DMS 273 treated with DMSO at 0.1 percent for 48 hours (cell line): ENCODE results near the gene CDC20B.

Experiments
- DNase-seq: peaks from one replicate; lab custom pipeline; 2025; lab: John Stamatoyannopoulos, UW

CDC20B gene

DNA sequence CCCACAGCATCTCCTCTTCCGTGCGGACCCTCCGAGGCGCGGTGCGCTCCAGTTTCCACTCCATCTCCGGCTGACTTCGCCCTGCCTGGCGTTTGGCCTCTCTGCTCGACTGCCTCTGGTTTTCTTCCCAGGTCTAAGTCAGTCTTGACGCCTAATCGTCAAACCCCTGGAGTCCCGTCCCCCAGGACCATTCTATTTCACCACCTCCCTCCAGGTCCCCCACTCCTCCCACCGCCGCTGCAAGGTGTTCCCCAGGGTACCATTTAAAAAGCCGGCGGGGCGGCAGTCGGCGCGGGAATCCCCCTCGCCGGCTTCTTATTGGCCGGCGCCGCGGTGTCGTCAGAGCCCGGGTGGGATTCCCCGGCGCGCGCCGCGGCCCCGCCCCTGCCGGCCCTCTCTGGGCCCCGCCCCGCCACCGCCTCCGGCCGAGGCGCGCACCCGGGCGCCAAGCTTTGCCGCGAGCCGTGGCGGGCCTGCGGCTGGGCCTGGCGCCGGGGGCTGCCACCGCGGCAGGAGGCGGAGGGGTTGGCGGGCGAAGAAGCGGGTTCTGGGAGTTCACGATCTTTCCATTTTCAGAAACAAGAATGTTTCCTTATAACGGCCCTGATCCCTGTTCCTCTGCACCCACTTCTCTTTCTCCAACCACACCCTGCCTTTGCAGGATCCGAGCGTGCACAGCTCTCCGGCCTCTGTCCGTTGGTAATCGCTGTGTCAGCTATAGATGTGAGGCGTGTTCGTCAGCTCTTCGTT, at the start of gene CDC20B:
TSS of gene CDC20B (minus strand) at position 241 of the 750 bp plus-strand sequence. CDS start at position 64, 177 bp downstream.
- DNase-seq = peak; percentile 64

- DNase-seq = no peak
Measured at GRCh38 chr5:55222092-55222984, 49.4 kb upstream of the CDC20B start.

GRCh38 chr5:55220433-55221185, 47.6 kb upstream of the CDC20B start:
- DNase-seq = no peak

GRCh38 chr5:55219770-55220169, 46.8 kb upstream of the CDC20B start:
- DNase-seq = no peak

GRCh38 chr5:55218967-55219366, 46.0 kb upstream of the CDC20B start:
- no peak for DNase-seq

DNA sequence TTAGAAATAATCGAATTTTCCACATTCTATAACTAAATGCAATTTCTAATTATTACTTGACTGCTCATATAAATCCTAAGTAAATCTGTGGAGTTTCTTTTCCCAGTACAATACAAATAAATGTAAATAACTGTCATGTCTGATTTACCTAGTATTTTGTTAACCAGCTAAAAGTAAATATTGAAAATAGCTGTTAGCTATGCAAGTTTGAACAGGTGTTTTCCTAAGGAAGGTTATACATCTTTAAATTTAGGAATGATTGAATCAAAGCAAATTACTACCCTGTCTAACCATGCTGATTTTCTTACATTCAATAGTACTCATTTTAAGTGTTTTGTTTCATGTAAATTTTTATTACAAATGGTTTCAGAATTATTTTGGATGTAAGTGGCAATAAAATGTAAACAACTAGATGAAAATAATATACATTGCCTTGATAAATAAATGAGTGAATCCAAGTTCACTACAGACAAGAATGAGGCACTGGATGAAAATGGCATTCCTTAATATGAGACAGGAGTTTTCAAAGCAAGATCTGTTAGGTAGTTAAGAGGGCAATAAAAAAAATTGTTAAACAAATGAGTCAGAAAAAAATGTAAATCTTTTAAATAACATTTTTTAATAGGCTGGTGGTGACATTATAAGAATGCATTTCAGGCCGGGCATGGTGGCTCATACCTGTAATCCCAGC, 38.4 kb upstream of the CDC20B start:
- no peak for DNase-seq

- DNase-seq = no peak
Measured at GRCh38 chr5:55205001-55205400, 32.0 kb upstream of the CDC20B start.

GRCh38 chr5:55191165-55191564, 18.2 kb upstream of the CDC20B start:
- no peak for DNase-seq

- no peak for DNase-seq
Measured at GRCh38 chr5:55188656-55189540, 15.9 kb upstream of the CDC20B start.

DNA sequence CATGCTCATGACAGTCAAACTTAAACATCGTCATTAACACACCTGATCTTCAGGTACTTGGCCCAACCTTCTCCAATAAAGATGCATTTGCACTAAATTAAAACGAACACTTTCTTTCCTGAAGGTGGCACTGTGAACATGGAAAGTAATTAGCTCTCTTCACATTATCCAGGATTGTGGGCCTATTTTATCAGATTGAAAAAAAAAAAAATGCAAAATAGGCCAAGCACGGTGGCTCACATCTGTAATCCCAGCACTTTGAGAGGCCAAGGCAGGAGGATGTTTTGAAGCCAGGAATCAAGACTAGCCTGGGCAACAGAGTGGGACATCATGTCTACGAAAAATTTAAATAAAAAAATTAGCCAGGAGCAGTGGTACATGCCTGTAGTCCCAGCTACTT, 14.4 kb upstream of the CDC20B start:
- DNase-seq = peak; percentile 20

DNA sequence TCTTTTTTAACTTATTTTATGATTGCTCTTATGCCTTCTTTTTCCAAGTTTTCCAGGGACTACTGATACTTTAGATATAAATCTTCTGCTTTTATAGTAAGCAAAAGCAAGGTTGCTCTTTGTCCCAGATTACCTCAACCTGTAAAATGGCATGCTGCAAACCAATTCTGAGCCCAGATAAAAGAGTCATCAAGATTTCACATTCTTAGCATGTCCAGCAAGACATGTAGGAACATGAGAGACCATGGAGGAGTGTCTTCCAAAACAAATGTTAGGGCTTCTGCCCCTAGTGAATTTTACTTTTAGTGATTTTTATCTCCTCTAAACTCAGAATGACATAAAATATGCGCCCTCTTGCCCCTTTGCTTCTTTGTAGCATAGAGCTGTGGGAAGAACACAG, 7.0 kb upstream of the CDC20B start:
- no peak for DNase-seq

GRCh38 chr5:55177078-55177477, 4.1 kb upstream of the CDC20B start:
- DNase-seq = no peak

DNA sequence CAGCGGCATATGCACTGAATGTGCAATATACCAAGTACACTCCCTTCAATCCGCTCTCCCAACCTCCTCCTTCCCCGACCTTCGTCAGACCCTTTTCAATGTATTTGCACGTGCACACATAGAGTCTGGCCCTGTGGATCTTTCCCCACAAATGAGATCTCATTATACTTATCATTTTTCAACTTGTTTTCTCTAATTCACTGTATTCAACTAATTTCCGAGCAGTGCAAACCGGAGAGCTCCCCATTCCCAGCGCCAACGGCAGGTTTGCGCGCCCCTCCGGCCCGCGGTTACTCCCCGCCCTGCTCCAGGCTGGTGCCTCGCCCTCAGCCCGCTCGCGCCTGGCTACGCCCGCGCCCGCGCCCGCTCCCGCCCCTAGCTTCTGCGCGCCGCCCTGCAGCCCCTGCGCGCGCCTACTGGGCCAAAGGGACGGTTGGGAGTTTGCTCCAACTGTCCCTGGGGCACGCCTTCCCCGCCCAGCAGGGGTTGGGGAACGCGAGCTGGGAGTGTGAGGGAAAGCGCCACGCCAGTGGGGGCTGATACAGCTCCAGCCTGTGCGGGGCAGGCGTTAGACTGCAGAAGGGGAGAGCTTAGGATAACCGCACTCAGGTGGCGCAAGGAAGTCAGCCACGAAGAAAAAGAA, 3.3 kb upstream of the CDC20B start:
- peak; percentile 65 for DNase-seq

- DNase-seq = no peak
Measured at GRCh38 chr5:55175781-55176175, 2.8 kb upstream of the CDC20B start.

GRCh38 chr5:55173687-55174230, 782 bp upstream of the CDC20B start:
- peak; percentile 79 for DNase-seq

DNA sequence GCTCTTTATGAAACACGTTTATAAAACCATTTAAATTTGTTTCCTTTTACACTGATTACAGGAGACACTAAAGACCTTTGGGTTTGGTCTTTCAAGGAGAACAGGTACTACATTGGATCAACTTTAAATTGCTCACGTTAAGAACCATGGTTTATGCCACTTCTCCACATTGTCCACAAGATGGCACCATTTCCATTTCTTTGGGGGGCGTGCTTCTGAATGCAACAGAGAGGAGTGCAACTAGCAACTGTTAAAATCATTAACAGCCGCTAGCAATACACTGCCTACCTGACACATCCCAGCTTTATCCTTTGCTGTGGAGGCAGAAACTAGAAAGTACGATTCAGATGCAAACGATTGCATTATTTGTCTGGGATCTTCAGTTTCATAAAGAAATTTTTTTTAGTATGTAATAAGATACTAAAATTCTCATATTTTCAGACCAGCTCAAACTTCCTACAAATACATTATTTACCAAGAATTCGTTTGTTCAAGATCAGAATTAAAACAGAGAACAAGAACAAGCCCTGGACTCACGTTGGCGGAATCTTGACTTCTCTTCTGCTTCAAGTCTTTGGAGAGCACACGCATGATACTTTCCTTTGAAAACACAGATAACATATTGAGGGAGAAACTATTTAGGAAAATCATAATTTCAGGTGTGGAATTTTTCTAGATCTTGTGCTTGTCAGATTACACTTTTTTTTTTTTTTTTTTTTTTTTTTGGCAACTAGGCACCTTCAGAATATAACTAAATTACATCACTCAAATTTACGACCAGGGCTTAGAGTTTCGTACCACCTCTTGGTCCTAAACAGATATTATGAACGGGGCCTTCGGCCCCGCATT, 702 bp downstream of the CDC20B start:
- peak; percentile 60 for DNase-seq

GRCh38 chr5:55171471-55171870, 1.5 kb downstream of the CDC20B start:
- DNase-seq = no peak

GRCh38 chr5:55162666-55163065, 10.3 kb downstream of the CDC20B start:
- DNase-seq = no peak
